RWPE2 (cell line): ENCODE data around the gene DOCK11.
"Not testable (repeated sequence)": the region's sequence is repeated elsewhere in the genome, so short reads cannot be mapped to it uniquely, and the experiment has no call there.

Experiments used
- ATAC-seq: fragments of 200-7000 bp; cut with Tn5 transposase; 3 replicates; pipeline ENCODE4 v1.9.1; 2021; ENCODE audit warnings: low read depth
- DNase-seq: peaks from one replicate; pipeline ENCODE4 v3.0.0-alpha.2; 2020; ENCODE audit warnings: low spot score
- H3K27ac ChIP-seq: fragments of 450-650 bp; 2 replicates; pipeline ENCODE4 v1.5.1; 2017; ENCODE audit warnings: mild to moderate bottlenecking; ENCODE audit not compliant: poor library complexity, severe bottlenecking
- H3K27me3 ChIP-seq: fragments of 250-450 bp; sonication (Bioruptor Pico); 2 replicates; pipeline ENCODE4 v1.5.1; 2021; ENCODE audit warnings: mild to moderate bottlenecking, moderate library complexity; ENCODE audit not compliant: insufficient read depth, poor library complexity, severe bottlenecking
- H3K36me3 ChIP-seq: fragments of 250-450 bp; sonication (Bioruptor Pico); 2 replicates; pipeline ENCODE4 v1.5.1; 2020; ENCODE audit warnings: low read depth, mild to moderate bottlenecking, moderate library complexity
- H3K4me1 ChIP-seq: fragments of 250-450 bp; sonication (Bioruptor Pico); 2 replicates; pipeline ENCODE4 v1.5.1; 2021; ENCODE audit warnings: mild to moderate bottlenecking, moderate library complexity; ENCODE audit not compliant: insufficient read depth, poor library complexity, severe bottlenecking
- H3K4me3 ChIP-seq: fragments of 250-450 bp; sonication (Bioruptor Pico); 2 replicates; pipeline ENCODE4 v1.5.1; 2021; ENCODE audit warnings: mild to moderate bottlenecking, moderate library complexity; ENCODE audit not compliant: severe bottlenecking
- H3K9me3 ChIP-seq: fragments of 250-450 bp; sonication (Bioruptor Pico); 2 replicates; pipeline ENCODE4 v1.5.1; 2021; ENCODE audit warnings: mild to moderate bottlenecking, moderate library complexity; ENCODE audit not compliant: severe bottlenecking
- CTCF ChIP-seq: fragments of 450-650 bp; IDR thresholded peaks from one replicate; pipeline ENCODE4 v1.5.1; 2017; ENCODE audit warnings: mild to moderate bottlenecking, moderate library complexity; ENCODE audit not compliant: poor library complexity, severe bottlenecking

The DOCK11 gene

GRCh38 chrX:118702741-118703140 lies 207.1 kb downstream of the DOCK11 start:
- no peak overlapping the region for H3K4me3 ChIP-seq
- H3K27me3 ChIP-seq: no peaks in the 10 kb centered on the region
- ATAC-seq: no peak
- no peak for DNase-seq
- TF ChIP-seq CTCF: no peak
- no peaks in the 10 kb centered on the region for H3K36me3 ChIP-seq
- no peaks in the 10 kb centered on the region for H3K4me1 ChIP-seq
- no peaks in the 10 kb centered on the region for H3K9me3 ChIP-seq
- H3K27ac ChIP-seq: no peak overlapping the region

- H3K36me3 ChIP-seq: no peaks in the 10 kb centered on the region
Measured at GRCh38 chrX:118706681-118707080, 211.1 kb downstream of the DOCK11 start.

GRCh38 chrX:118714521-118714920 lies 218.9 kb downstream of the DOCK11 start:
- Histone ChIP-seq H3K36me3 (no peaks in the 10 kb centered on the region), H3K4me1 (no peaks in the 10 kb centered on the region), H3K9me3 (no peaks in the 10 kb centered on the region), H3K4me3 (no peak overlapping the region), H3K27me3 (no peaks in the 10 kb centered on the region), H3K27ac (no peak overlapping the region)
- TF ChIP-seq CTCF: no peak
- DNase-seq (no peak), ATAC-seq (no peak)

More at GRCh38 chrX:118706681-118707080, 211.1 kb downstream of the DOCK11 start:
- Histone ChIP-seq H3K27me3 (no peaks in the 10 kb centered on the region), H3K9me3 (no peaks in the 10 kb centered on the region), H3K27ac (no peak overlapping the region), H3K4me1 (no peaks in the 10 kb centered on the region), H3K4me3 (no peak overlapping the region)
- ATAC-seq: no peak
- no peak for TF ChIP-seq CTCF
- no peak for DNase-seq

- H3K9me3 ChIP-seq, H3K27ac ChIP-seq, DNase-seq, H3K36me3 ChIP-seq, H3K4me3 ChIP-seq, H3K4me1 ChIP-seq, H3K27me3 ChIP-seq, ATAC-seq: not testable (repeated sequence)
Measured at GRCh38 chrX:118715917-118716316, 220.3 kb downstream of the DOCK11 start.

GRCh38 chrX:118716833-118717232 lies 221.2 kb downstream of the DOCK11 start:
- H3K9me3 ChIP-seq, H3K27ac ChIP-seq, H3K27me3 ChIP-seq, H3K4me1 ChIP-seq, H3K36me3 ChIP-seq, H3K4me3 ChIP-seq, ATAC-seq, DNase-seq: not testable (repeated sequence)

- no peaks in the 10 kb centered on the region for H3K27me3 ChIP-seq
- H3K27ac ChIP-seq: no peak overlapping the region
- no peak overlapping the region for H3K4me3 ChIP-seq
- no peak for ATAC-seq
- no peaks in the 10 kb centered on the region for H3K4me1 ChIP-seq
- DNase-seq: no peak
- no peaks in the 10 kb centered on the region for H3K36me3 ChIP-seq
- TF ChIP-seq CTCF: no peak
- no peaks in the 10 kb centered on the region for H3K9me3 ChIP-seq
Measured at GRCh38 chrX:118717678-118718391, 222.2 kb downstream of the DOCK11 start.
